ENCODE measurements around the gene CBX7.

GRCh38 chr22:39133871-39134270, 18.6 kb downstream of the CBX7 start:
- TF ChIP-seq POLR2AphosphoS5 (IDR thresholded peaks at IDR 0.05) = no peak
- TF ChIP-seq POLR2A (IDR thresholded peaks at IDR 0.05; ENCODE audit: low read depth) = no peak
- TF ChIP-seq, protein P1, sequence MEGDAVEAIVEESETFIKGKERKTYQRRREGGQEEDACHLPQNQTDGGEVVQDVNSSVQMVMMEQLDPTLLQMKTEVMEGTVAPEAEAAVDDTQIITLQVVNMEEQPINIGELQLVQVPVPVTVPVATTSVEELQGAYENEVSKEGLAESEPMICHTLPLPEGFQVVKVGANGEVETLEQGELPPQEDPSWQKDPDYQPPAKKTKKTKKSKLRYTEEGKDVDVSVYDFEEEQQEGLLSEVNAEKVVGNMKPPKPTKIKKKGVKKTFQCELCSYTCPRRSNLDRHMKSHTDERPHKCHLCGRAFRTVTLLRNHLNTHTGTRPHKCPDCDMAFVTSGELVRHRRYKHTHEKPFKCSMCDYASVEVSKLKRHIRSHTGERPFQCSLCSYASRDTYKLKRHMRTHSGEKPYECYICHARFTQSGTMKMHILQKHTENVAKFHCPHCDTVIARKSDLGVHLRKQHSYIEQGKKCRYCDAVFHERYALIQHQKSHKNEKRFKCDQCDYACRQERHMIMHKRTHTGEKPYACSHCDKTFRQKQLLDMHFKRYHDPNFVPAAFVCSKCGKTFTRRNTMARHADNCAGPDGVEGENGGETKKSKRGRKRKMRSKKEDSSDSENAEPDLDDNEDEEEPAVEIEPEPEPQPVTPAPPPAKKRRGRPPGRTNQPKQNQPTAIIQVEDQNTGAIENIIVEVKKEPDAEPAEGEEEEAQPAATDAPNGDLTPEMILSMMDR (IDR thresholded peaks at IDR 0.05) = no peak
- TF ChIP-seq EP300 (IDR thresholded peaks at IDR 0.05) = no peak
